CD4-positive, alpha-beta T cell treated with Interleukin-15 for 1 hour (primary cell): ENCODE data around the gene ASGR2.
"Not testable (repeated sequence)": the region's sequence is repeated elsewhere in the genome, so short reads cannot be mapped to it uniquely, and the experiment has no call there.

Source experiments
- DNase-seq: peaks from one replicate; pipeline ENCODE4 v3.0.0-alpha.2; 2020

Gene ASGR2

GRCh38 chr17:7114241-7114874 lies at the start of gene ASGR2:
Gene ASGR2 (minus strand): TSS chr17:7114822. CDS start chr17:7114240, 582 bp downstream.
- no peak for DNase-seq

- DNase-seq, result not testable (repeated sequence)
These were observed 44.9 kb upstream of the ASGR2 start for GRCh38 chr17:7159571-7159970.

GRCh38 chr17:7158424-7158823 lies 43.8 kb upstream of the ASGR2 start:
- DNase-seq, result not testable (repeated sequence)

- DNase-seq, result no peak
These were observed 41.8 kb upstream of the ASGR2 start for GRCh38 chr17:7156342-7156940.

GRCh38 chr17:7147772-7148171 lies 33.1 kb upstream of the ASGR2 start:
- DNase-seq, result no peak

- no peak for DNase-seq
These were observed 31.5 kb upstream of the ASGR2 start for GRCh38 chr17:7146115-7146514.

GRCh38 chr17:7144213-7144612 lies 29.6 kb upstream of the ASGR2 start:
- DNase-seq, result no peak

GRCh38 chr17:7141824-7142223 lies 27.2 kb upstream of the ASGR2 start:
- no peak for DNase-seq

- no peak for DNase-seq
These were observed 24.8 kb upstream of the ASGR2 start for GRCh38 chr17:7139400-7139799.

- peak; percentile 40 for DNase-seq
These were observed 24.3 kb upstream of the ASGR2 start for GRCh38 chr17:7138800-7139381.

GRCh38 chr17:7137171-7137943 lies 22.7 kb upstream of the ASGR2 start:
- peak; percentile 37 for DNase-seq

- peak; percentile 70 for DNase-seq
These were observed 21.8 kb upstream of the ASGR2 start for GRCh38 chr17:7136266-7136877.

GRCh38 chr17:7133916-7134315 lies 19.3 kb upstream of the ASGR2 start:
- DNase-seq, result no peak

- peak; percentile 68 for DNase-seq
These were observed 18.8 kb upstream of the ASGR2 start for GRCh38 chr17:7133424-7133823.

GRCh38 chr17:7132511-7133094 lies 18.0 kb upstream of the ASGR2 start:
- DNase-seq, result peak; percentile 91

GRCh38 chr17:7131423-7131791 lies 16.8 kb upstream of the ASGR2 start:
- no peak for DNase-seq

GRCh38 chr17:7130621-7131422 lies 16.2 kb upstream of the ASGR2 start:
- DNase-seq, result peak; percentile 35

GRCh38 chr17:7129311-7129710 lies 14.7 kb upstream of the ASGR2 start:
- no peak for DNase-seq

- no peak for DNase-seq
These were observed 13.5 kb upstream of the ASGR2 start for GRCh38 chr17:7128160-7128559.

GRCh38 chr17:7127501-7127900 lies 12.9 kb upstream of the ASGR2 start:
- not testable (repeated sequence) for DNase-seq

GRCh38 chr17:7126386-7126785 lies 11.8 kb upstream of the ASGR2 start:
- DNase-seq, result not testable (repeated sequence)

GRCh38 chr17:7124923-7125322 lies 10.3 kb upstream of the ASGR2 start:
- DNase-seq, result no peak
